Measurements from ENCODE around the gene TBC1D9B.
"Not testable (repeated sequence)": the region's sequence is repeated elsewhere in the genome, so short reads cannot be mapped to it uniquely, and the experiment has no call there.

TBC1D9B gene

DNA sequence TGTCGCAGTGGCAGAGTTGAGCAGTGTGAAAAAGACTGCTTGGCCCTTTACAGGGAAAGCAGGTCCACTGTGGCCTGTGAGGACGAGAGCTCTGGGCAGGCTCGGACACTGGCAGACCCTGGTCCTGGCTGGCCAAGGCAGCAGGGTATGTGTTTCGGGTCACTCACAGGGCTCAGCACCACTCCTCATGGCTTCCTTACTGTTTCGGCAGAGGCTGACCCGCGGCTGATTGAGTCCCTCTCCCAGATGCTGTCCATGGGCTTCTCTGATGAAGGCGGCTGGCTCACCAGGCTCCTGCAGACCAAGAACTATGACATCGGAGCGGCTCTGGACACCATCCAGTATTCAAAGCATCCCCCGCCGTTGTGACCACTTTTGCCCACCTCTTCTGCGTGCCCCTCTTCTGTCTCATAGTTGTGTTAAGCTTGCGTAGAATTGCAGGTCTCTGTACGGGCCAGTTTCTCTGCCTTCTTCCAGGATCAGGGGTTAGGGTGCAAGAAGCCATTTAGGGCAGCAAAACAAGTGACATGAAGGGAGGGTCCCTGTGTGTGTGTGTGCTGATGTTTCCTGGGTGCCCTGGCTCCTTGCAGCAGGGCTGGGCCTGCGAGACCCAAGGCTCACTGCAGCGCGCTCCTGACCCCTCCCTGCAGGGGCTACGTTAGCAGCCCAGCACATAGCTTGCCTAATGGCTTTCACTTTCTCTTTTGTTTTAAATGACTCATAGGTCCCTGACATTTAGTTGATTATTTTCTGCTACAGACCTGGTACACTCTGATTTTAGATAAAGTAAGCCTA, 71.3 kb downstream of the TBC1D9B start:
- H3K9me3 ChIP-seq (ENCODE audit: insufficient read depth, low read length) = no peaks in the 10 kb centered on the region
- peaks cover 26% of the 10 kb centered on the region; the same call in 1 of the 2 replicates for H4K20me1 ChIP-seq (ENCODE audit: insufficient read depth, low read length)
- no peak overlapping the region for H3K27ac ChIP-seq (ENCODE audit: low read length)
- TF ChIP-seq EZH2phosphoT487 (IDR thresholded peaks at IDR 0.05; ENCODE audit: low read depth) = no peak
- TF ChIP-seq, protein P1, sequence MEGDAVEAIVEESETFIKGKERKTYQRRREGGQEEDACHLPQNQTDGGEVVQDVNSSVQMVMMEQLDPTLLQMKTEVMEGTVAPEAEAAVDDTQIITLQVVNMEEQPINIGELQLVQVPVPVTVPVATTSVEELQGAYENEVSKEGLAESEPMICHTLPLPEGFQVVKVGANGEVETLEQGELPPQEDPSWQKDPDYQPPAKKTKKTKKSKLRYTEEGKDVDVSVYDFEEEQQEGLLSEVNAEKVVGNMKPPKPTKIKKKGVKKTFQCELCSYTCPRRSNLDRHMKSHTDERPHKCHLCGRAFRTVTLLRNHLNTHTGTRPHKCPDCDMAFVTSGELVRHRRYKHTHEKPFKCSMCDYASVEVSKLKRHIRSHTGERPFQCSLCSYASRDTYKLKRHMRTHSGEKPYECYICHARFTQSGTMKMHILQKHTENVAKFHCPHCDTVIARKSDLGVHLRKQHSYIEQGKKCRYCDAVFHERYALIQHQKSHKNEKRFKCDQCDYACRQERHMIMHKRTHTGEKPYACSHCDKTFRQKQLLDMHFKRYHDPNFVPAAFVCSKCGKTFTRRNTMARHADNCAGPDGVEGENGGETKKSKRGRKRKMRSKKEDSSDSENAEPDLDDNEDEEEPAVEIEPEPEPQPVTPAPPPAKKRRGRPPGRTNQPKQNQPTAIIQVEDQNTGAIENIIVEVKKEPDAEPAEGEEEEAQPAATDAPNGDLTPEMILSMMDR (IDR thresholded peaks at IDR 0.05; ENCODE audit: low read depth, low read length) = no peak
- peaks cover 7% of the 10 kb centered on the region; the same call in 1 of the 2 replicates for H3K79me2 ChIP-seq (ENCODE audit: low read length)
- no peak overlapping the region for H3K9ac ChIP-seq (ENCODE audit: low read length)
- H3K4me3 ChIP-seq (ENCODE audit: low read length) = no peak overlapping the region
- peaks cover 59% of the 10 kb centered on the region for H3K36me3 ChIP-seq (replicated peaks; ENCODE audit: low read depth, low read length)
- no peak overlapping the region for H3K4me2 ChIP-seq (ENCODE audit: low read length)
- no peaks in the 10 kb centered on the region for H3K27me3 ChIP-seq (ENCODE audit: low read depth, low read length)
- H3K4me1 ChIP-seq (ENCODE audit: low read length) = no peaks in the 10 kb centered on the region
- H2AFZ ChIP-seq (ENCODE audit: low read depth, low read length) = no peak overlapping the region

DNA sequence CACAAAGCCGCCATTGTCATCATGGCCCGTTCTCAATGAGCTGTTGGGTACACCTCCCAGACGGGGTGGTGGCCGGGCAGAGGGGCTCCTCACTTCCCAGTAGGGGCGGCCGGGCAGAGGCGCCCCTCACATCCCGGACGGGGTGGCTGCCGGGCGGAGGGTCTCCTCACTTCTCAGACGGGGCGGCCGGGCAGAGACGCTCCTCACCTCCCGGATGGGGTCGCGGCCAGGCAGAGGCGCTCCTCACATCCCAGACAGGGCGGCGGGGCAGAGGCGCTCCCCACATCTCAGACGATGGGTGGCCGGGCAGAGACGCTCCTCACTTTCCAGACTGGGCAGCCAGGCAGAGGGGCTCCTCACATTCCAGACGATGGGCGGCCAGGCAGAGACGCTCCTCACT, 72.8 kb downstream of the TBC1D9B start:
- H3K4me3 ChIP-seq (ENCODE audit: low read length); H3K9ac ChIP-seq (ENCODE audit: low read length); H3K27ac ChIP-seq (ENCODE audit: low read length); H3K27me3 ChIP-seq (ENCODE audit: low read depth, low read length); H3K9me3 ChIP-seq (ENCODE audit: insufficient read depth, low read length); H3K4me1 ChIP-seq (ENCODE audit: low read length); H2AFZ ChIP-seq (ENCODE audit: low read depth, low read length); H3K4me2 ChIP-seq (ENCODE audit: low read length): not testable (repeated sequence)
- Histone ChIP-seq H3K79me2 (ENCODE audit: low read length) (peaks cover 11% of the 10 kb centered on the region; the same call in 1 of the 2 replicates), H4K20me1 (ENCODE audit: insufficient read depth, low read length) (peaks cover 26% of the 10 kb centered on the region; the same call in 1 of the 2 replicates), H3K36me3 (replicated peaks; ENCODE audit: low read depth, low read length) (peaks cover 65% of the 10 kb centered on the region)

DNA sequence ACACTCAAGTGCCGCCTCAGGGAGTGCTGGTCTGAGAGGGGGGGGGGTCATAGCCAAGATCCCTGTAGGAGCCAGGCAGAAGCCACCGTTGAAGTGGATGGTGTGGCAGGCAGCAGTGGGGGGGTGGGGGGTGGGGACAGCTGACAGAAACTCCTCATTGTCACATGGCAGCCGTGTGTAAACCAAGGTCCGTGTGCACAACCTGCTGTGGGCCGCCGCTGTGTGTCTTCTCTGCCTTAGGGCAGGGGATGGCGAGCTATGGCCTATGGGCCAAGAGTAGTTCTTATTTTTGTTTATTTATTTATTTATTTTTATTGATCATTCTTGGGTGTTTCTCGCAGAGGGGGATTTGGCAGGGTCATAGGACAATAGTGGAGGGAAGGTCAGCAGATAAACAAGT, 73.6 kb downstream of the TBC1D9B start:
- Histone ChIP-seq H3K4me2 (ENCODE audit: low read length) (no peak overlapping the region), H3K9ac (ENCODE audit: low read length) (no peak overlapping the region), H3K9me3 (ENCODE audit: insufficient read depth, low read length) (no peaks in the 10 kb centered on the region), H2AFZ (ENCODE audit: low read depth, low read length) (no peak overlapping the region), H3K4me3 (ENCODE audit: low read length) (no peak overlapping the region), H3K36me3 (replicated peaks; ENCODE audit: low read depth, low read length) (peaks cover 68% of the 10 kb centered on the region), H3K4me1 (ENCODE audit: low read length) (no peaks in the 10 kb centered on the region), H4K20me1 (ENCODE audit: insufficient read depth, low read length) (peaks cover 24% of the 10 kb centered on the region; the same call in 1 of the 2 replicates), H3K27ac (ENCODE audit: low read length) (no peak overlapping the region), H3K27me3 (ENCODE audit: low read depth, low read length) (no peaks in the 10 kb centered on the region), H3K79me2 (ENCODE audit: low read length) (peaks cover 16% of the 10 kb centered on the region; the same call in 1 of the 2 replicates)
- TF ChIP-seq, protein P1 (IDR thresholded peaks at IDR 0.05; ENCODE audit: low read depth, low read length) = no peak
- TF ChIP-seq EZH2phosphoT487 (IDR thresholded peaks at IDR 0.05; ENCODE audit: low read depth) = no peak

DNA sequence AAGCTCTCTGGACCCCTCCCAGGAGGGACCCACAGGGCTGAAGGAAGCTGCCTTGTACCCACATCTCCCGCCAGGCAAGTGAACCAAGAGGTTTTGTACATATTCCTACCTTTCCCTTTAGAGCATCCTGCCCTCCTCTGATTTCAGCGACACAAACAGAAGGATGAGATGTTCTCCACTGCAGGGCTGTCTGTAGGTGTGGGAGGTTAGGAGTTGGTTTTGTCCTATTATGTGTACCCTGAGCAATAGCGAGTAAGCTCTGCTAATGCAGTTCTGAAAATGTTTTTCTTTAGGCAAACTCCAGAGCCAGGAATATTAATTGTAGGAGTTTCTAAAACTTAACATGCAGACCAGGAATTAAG, 74.0 kb downstream of the TBC1D9B start:
- Histone ChIP-seq H3K9me3 (ENCODE audit: insufficient read depth, low read length) (no peaks in the 10 kb centered on the region), H3K27me3 (ENCODE audit: low read depth, low read length) (no peaks in the 10 kb centered on the region), H3K9ac (ENCODE audit: low read length) (no peak overlapping the region), H3K4me3 (ENCODE audit: low read length) (no peak overlapping the region), H2AFZ (ENCODE audit: low read depth, low read length) (no peak overlapping the region), H3K79me2 (ENCODE audit: low read length) (peaks cover 20% of the 10 kb centered on the region; the same call in 1 of the 2 replicates), H3K36me3 (replicated peaks; ENCODE audit: low read depth, low read length) (peaks cover 72% of the 10 kb centered on the region), H3K4me2 (ENCODE audit: low read length) (no peak overlapping the region), H3K4me1 (ENCODE audit: low read length) (no peaks in the 10 kb centered on the region), H4K20me1 (ENCODE audit: insufficient read depth, low read length) (peaks cover 29% of the 10 kb centered on the region), H3K27ac (ENCODE audit: low read length) (no peak overlapping the region)
- TF ChIP-seq, protein P1 (IDR thresholded peaks at IDR 0.05; ENCODE audit: low read depth, low read length) = no peak
- no peak for TF ChIP-seq EZH2phosphoT487 (IDR thresholded peaks at IDR 0.05; ENCODE audit: low read depth)
